Esophagus muscularis mucosa (tissue), 3 donors: ENCODE data around the gene FTO.

ENCODE experiments used
- POLR2A ChIP-seq: fragments of 450-650 bp; IDR thresholded peaks from one replicate; pipeline ENCODE4 v1.6.1; 2017; ENCODE audit warnings: antibody characterized with exemption, moderate library complexity, mild to moderate bottlenecking, low read depth
- POLR2AphosphoS5 ChIP-seq, 2 donors: sonication (generic); formaldehyde crosslinking; IDR thresholded peaks; one replicate each; pipeline ENCODE4 v1.6.1; 2017; ENCODE audit warnings: antibody characterized with exemption in 2 of 2
- TF ChIP-seq, protein P1 (sequence below), 3 experiments: fragments of 200-600 bp in 2 of 3; fragments of 450-650 bp in 1 of 3; sonication (generic) in 2 of 3; IDR thresholded peaks; one replicate each; pipeline ENCODE4 v1.5.1; 2017 to 2019; ENCODE audit warnings: antibody characterized with exemption in 3 of 3, mild to moderate bottlenecking in 2 of 3, moderate library complexity in 1 of 3

DNA sequence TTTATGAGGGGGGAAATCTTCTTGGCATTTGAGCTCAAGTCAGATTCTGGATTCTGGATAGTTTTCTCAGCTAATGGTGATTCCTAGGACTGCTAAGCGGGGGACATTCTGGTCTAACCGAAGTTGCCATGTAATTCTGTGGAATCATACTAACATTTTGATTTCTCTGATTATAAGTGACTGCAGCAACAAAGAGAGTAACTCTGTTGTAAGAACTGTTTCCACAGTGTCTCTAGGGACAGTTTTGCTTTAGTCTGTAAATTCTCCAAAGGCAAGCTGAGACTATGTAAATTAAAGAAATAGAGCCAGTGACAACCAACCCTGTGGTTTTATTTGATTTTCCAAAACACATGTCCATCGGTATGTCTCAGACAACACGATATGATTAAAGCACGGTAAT, 296.4 kb downstream of the FTO start:
- TF ChIP-seq, protein P1, sequence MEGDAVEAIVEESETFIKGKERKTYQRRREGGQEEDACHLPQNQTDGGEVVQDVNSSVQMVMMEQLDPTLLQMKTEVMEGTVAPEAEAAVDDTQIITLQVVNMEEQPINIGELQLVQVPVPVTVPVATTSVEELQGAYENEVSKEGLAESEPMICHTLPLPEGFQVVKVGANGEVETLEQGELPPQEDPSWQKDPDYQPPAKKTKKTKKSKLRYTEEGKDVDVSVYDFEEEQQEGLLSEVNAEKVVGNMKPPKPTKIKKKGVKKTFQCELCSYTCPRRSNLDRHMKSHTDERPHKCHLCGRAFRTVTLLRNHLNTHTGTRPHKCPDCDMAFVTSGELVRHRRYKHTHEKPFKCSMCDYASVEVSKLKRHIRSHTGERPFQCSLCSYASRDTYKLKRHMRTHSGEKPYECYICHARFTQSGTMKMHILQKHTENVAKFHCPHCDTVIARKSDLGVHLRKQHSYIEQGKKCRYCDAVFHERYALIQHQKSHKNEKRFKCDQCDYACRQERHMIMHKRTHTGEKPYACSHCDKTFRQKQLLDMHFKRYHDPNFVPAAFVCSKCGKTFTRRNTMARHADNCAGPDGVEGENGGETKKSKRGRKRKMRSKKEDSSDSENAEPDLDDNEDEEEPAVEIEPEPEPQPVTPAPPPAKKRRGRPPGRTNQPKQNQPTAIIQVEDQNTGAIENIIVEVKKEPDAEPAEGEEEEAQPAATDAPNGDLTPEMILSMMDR (IDR thresholded peaks at IDR 0.05): no peak
- no peak for TF ChIP-seq POLR2AphosphoS5 (IDR thresholded peaks at IDR 0.05)
- no peak for TF ChIP-seq POLR2A
